ENCODE measurements around the gene TLK2.
"Not testable (repeated sequence)": the region's sequence is repeated elsewhere in the genome, so short reads cannot be mapped to it uniquely, and the experiment has no call there.

Gene TLK2

DNA sequence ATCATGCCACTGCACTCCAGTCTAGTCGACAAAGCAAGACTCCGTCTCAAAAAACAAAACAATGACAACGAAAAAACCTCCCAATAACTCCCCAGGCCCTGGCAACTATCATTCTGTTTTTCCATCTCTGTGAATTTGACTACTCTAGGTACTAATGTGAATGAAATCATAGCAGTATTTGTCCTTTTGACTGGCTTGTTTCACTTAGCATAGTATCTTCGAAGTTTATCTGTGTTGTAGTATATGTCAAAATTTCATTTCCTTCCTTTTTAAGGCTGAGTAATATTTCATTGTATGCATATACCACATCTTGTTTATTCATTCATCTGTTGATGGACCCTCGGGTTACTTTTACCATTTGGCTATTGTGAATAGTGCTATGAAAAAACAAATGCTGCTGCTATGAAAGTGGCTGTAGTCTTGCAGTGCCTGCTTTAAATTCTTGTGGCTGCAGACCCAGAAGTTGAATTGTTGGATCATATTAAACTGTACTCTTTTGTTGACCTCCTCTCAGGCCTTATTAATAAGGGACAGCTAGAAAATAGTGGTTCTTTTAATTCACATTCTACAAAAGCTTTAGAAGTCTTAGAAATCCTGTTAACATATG, 14.5 kb downstream of the TLK2 start:
- not testable (repeated sequence) for DNase-seq

DNA sequence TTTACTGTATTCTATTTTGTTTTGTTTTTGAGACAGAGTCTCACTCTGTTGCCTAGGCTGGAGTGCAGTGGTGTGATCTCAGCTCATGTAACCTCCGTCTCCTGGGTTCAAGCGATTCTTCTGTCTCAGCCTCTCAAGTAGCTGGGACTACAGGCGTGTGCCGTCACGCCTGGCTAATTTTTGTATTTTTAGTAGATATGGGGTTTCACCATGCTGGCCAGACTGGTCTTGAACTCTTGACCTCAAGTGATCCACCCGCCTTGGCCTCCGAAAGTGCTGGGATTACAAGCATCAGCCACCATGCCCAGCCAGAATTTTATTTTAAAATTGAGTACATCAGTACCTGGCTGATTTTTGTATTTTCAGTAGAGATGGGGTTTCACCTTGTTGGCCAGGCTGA, 15.4 kb downstream of the TLK2 start:
- DNase-seq = not testable (repeated sequence)

DNA sequence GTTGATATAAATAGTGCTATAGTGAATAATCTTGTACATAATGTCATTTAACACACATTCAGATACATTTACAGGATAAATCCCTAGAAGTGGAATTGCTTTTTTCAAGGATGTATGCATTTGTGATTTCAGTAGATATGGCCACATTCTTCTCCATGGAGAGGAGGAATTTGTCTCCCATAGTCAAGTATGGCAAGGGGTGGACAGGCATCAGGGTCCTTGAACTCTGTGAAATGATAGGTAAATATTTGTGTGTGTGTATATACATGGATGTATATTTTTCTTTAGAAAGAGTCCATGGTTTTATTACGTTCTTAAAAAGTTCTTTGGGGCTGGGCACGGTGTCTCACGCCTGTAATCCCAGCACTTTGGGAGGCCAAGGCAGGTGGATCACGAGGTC, 17.7 kb downstream of the TLK2 start:
- not testable (repeated sequence) for DNase-seq

DNA sequence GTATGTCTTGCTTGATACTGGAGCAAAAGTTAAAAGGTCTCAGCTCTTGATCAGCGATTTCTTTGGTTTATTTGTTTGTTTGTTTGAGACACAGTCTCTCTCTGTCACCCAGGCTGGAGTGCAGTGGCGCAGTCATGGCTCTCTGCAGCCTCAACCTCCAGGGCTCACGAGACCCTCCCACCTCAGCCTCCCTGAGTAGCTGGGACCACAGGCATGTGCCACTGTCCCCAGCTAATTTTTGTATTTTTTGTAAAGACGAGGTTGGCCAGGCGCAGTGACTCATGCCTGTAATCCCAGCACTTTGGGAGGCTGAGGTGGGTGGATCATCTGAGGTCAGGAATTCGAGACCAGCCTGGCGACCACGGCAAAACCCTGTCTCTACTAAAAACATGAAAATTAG, 20.2 kb downstream of the TLK2 start:
- DNase-seq = not testable (repeated sequence)

DNA sequence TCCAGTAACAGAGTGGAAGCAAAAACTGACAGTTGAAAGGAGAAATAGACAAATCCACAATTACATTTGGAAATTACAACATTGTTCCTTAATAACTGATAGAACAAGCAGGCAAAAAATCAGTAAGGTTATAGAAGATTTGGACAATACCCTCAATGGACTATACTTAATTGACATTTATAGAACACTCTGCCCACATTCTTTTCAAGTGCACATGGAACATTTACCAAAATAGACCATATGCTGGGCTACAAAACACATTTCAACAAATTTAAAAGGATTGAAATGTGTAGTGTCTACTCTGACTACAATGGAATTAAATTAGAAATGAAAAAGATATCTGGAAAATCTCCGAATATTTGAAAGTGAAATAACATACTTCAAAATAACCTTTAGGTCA, 21.8 kb downstream of the TLK2 start:
- not testable (repeated sequence) for DNase-seq

DNA sequence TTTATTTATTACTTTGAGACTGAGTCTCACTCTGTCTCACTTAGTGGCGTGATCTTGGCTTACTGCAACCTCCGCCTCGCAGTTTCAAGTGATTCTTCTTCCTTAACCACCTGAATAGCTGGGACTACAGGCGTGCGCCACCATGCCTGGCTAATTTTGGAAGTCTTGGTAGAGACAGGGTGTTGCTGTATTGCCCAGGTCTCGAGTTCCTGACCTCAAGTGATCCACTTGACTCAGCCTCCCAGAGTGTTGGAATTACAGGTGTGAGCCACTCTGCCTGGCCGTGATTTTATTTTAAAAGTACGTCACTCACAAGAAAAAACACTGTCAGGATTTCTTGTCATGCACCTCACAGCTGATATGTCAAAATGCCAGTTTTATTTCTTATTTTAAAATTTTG, 26.2 kb downstream of the TLK2 start:
- not testable (repeated sequence) for DNase-seq

DNA sequence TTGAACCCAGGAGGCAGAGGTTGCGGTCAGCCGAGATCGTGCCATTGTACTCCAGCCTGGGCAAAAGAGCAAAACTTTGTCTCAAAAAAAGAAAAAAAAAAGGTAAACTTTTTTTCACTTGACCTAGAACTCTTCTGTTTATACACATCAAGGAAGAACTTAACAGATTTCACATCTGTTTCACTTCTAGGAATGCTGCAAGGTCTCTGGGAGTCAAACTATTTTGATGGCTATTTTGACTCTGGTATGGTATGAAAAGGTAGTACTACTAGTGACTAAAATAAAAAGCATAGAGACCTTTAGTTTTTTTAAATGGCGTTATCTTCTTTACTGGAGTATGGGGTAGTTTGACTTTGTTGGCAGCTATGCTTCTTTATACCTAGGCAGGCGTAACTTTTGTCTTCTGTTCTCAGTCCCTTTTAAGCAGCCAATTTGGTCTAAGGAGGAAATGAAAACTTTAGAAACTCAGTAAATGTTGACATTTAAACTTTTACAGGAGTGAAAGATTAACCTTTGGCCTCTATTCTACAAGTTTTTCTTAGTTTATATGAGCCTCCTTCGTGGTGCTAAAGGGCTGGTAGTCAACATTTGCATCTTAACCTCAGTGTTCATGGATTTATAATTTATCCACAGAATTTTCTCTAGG, 28.7 kb downstream of the TLK2 start:
- not testable (repeated sequence) for DNase-seq

DNA sequence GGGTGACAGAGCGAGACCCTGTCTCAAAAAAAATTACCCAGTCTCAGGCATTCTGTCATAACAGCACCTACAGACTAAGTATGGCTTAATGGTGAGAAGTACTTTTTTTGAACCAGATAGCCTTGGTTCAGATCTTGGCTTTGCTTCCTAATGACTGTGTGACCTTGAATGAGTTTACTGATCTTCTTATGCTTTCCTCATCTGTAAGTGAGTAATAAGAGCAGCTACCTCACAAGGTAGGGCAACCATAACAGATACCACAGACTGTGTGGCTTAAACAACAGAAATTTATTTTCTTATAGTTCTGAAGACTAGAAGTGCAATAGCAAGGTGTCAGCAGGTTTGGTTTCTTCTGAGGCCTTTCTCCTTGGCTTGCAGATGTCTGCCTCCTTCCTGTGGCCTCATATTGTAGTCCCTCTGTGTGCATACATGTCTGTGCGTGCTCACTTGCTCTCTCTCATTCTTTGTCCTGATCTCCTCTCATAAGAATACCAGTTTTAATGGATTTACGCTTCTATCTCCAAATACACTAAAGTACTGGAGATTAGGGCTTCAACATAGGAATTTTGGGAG, 31.7 kb downstream of the TLK2 start:
- DNase-seq = not testable (repeated sequence)

DNA sequence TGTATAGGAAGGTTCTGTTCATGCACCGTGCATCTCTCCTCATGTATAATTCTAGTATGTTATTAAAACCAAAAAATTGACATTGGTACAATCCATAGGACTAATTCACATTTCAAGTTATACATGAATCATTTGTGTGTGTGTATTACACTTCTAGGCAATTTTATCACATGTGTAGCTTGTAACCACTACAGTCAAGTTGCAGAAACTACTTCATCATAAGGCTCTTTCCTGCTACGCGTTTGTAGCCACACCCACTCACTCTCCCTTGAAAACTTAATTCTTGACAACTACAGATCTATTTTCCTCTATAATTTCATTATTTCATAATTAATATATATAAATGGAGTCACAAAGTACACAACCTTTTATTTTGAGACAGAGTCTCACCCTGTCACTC, 32.4 kb downstream of the TLK2 start:
- not testable (repeated sequence) for DNase-seq

DNA sequence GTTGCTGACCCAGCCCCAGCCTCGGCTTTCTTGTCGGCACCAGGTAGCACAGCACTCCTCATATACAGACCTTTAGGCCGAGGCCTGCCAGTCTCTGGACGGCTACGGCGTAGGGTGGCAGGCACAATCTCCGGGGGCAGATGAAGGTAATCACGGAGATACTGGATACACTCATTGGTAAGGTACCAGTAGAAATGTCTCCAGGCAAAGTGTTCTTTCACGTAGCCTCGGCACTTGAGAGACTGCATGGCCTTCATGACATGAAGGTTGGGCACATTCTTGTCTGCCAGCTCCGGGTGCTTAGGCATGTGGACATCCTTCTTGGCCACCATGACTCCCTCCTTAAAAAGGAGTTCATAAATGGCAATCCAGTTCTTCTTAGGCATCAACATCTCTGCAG, 37.8 kb downstream of the TLK2 start:
- not testable (repeated sequence) for DNase-seq

DNA sequence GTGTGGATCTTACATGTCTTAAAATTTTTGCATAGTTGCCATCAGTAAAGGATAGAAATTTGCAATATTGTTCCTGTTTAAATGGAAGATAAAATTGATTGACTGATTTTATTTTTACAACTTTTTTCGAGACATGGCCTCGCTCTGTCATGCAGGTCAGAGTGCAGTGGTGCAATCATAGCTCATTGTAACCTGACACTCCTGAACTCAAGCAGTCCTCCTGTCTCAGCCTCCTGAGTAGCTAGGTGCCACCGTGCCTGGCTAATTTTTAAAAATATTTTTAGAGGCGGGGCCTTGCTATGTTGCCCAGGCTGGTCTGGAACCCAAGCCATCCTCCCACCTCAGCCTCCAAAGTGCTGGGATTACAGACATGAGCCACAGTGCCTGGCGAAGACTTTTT, 42.7 kb downstream of the TLK2 start:
- DNase-seq = not testable (repeated sequence)

DNA sequence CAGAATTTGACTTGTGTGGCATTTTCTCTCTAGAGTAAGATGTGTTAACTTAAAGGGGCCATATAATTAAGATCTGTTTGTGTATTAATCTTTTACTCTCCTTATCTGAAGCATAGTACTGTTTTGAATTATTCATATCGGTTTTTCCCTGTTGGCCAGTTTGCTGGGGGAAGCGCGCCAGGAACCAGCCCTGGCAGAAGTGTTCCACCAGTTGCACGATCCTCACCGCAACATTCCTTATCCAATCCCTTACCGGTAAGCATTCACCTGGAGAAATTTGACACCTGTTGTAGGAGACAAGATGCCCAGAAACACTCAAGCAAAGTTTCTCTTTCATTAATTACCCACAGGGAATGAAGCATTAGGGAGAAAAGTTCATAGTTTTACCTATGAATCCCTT, 45.5 kb downstream of the TLK2 start:
- not testable (repeated sequence) for DNase-seq

DNA sequence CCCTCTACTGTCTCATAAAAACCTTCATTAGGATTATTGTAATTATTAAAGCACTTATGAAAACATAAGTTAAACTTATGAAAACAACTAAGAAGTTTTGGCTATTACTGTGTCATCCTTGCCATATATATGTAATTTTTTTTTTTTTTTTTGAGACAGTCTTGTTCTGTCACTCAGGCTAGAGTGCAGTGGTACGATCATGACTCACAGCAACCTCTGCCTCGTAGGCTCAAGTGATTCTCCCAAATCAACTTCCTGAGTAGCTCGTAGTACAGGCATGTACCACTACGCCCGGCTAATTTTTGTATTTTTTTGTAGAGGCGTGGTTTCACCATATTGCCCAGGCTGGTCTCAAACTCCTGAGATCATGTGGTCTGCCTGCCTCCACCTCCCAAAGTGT, 46.7 kb downstream of the TLK2 start:
- DNase-seq = not testable (repeated sequence)

DNA sequence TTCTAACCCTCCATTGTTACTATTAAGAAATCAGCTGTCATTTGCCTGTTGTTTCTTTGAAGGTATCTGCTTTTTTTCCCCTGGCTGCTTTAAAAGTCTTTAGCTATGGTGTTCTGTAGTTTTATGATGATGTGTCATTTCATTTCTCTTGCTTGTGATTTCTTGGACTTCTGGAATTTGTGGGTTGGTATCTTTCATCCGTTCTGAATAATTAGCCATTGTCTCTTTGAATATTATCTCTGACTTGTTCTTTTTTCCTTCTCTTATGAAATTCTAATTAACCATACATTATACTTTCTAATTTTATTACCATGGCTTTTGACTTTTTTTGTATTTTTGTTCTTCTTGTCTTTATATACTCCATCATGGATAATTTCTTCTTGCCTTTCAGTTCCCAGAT, 52.3 kb downstream of the TLK2 start:
- not testable (repeated sequence) for DNase-seq

DNA sequence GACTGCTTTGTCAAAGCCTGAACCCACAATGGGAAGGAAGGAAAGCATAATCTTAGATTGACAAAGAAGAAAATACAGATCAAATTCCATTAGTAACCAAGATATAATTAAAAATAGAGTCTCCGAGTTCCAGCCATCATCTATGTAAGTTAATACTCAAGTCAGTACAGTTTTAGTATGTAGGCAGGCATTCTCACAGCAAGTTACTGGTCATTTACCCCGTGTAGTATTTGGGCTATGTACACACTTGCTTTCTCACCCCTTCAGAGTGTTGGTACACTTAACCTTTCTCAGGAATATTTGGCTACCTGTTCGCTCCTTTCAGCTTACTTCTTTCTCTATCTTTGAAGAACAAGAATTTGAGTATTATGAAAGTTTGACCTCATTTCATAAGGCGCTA, 57.9 kb downstream of the TLK2 start:
- not testable (repeated sequence) for DNase-seq

DNA sequence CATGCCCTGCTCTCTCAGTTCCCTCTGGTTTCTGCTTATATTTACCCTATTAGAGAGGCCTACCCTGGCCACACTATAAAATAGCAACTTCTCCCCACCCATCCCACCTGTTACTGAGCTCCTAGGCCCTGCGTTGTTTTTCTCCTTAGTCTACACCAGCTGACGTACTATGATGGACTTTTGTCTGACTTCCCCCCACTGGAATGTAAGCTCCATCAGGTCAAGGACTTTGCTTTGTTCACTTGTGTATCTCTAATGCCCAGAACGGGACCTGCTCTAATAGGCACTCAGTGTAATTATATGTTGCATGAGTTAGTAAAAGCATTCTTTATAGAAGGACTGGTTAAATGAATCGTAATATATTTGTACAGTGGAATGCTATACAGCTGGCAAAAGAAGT, 62.4 kb downstream of the TLK2 start:
- DNase-seq = not testable (repeated sequence)

DNA sequence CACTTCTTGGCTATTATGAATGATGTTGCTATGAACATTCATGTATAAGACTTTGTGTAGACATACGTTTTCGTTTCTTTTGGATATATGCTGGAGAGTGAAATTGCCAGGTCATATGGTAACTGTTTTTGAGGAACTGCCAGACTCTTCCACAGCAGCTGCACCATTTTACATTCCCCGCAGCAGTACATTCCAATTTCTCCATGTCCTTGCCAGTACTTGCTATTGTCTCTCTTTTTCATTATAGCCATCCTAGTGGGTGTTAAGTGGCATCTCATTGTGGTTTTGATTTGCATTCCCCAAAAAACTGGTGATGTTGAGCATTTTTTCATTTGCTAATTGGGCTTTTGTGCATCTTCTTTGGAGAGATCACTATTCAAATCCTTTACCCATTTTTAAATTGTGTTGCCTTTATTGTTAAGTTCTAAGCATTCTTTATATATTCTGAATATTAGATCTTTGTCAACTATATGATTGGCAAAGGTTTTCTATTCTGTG, 64.7 kb downstream of the TLK2 start:
- DNase-seq = not testable (repeated sequence)

DNA sequence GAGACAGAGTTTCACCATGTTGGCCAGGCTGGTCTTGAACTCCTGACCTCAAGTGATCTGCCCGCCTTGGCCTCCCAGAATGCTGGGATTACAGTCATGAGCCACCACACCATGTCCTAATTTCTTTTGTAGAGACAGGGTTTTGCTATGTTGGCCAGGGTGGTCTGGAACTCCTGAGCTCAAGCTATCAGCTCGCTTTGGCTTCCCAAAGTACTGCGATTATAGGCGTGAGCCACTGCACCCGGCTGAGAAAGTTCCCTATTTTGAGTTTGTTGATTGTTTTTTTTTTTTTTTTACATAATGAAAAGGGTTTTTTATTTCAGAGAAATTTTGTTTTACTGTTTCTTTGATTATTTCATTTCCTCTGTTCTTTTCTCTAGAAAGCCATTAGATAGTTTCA, 67.4 kb downstream of the TLK2 start:
- DNase-seq = not testable (repeated sequence)

DNA sequence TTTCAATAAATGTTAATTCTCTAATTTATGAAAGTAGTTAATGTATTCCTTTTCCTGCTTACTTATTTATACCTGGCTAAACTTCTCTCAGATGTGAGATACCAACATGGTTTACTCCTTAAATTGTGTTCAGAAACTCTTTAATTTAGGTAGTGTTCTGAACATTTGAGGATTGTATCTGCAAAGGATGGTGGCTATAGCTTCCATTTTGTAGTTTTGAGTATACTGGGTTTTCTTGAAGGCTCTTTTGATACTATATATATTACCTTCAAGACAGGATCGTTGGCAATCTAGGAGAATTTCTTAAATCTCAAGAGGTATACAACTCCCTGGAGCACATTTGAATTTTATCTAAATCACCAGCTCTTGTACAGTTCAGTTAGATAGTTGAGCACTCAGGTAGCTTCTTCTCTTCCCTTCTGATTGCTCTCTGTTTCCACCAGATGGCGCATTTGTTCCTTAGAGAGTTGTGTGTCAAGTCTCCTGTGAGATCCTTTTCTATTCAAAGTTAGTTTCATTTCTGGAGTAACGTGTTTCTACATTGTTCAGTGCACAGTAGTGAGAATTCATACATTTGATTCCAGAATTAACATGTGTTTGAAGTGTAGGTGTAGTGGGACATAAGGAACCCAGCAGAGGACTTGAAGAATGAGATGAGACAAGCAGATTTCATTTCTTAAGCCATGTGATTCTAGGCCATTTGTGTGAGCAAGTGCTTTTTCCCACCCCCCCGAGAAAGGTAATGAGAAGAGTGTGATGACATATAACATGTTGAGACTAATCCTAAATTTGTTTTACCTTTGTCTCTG, 74.4 kb downstream of the TLK2 start:
- DNase-seq = peak; percentile 68

DNA sequence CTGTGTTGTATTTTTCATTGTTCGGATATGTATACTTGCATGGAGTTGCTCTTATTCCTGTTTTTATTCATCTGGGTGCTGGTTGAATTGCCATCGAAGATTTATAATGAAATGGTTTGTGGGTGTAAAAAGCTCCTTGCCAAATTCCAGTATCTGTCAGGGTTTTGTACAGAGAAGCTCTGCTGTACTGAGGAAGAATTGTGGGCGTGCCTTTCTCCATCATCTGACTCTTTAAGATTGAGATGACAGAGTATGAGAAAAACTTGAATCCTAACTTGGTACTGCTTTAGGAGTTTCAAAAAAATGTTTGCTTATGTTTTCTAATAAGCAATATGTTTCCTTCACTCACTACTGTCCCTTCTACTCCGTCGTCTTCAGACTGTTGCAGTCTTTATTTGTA, 78.9 kb downstream of the TLK2 start:
- not testable (repeated sequence) for DNase-seq

DNA sequence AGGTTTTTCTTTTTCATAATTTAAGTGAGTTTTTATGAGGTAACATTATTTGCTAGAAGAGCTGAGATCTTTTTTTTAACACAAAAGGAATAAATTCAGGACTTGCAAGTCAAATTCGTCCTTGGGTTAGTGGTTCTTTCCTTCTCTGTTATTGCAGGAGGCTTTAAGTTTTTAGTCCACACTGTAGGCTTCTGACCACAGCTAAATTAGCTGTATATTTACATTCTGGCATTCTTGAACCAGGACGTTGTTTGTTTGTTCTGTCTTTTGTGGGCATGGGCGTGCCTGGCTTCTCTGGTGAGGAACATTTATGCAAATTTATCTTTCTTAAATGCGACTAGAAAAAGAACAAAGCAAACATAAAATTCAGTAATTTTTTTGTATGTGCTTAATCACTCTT, 80.3 kb downstream of the TLK2 start:
- DNase-seq = not testable (repeated sequence)

DNA sequence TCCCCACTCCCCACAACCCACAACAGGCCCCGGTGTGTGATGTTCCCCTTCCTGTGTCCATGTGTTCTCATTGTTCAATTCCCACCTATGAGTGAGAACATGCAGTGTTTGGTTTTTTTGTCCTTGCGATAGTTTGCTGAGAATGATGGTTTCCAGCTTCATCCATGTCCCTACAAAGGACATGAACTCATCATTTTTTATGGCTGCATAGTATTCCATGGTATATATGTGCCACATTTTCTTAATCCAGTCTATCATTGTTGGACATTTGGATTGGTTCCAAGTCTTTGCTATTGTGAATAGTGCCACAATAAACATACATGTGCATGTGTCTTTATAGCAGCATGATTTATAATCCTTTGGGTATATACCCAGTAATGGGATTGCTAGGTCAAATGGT, 82.3 kb downstream of the TLK2 start:
- DNase-seq = not testable (repeated sequence)

DNA sequence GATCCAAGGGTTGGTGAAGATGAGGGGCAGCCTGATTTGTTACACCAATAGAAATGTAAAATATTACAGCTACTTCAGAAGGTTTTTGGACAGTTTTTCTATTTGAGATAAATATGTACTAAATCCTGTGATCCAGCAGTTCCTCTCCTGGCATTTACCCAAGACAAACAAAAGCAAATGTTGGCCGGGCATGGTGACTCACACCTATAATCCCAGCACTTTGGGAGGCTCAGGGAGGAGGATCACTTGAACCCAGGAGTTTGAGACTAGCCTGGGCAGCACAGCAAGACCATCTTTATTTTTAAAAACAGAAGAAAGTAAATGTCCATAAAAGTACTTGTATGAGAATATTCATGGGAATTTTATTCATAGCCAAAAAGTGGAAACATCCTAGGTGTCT, 84.0 kb downstream of the TLK2 start:
- no peak for DNase-seq

Data from NCI-H2171 treated with DMSO at 0.1 percent for 48 hours (cell line).